ENCODE results near the gene ZFP3. TPM values are rescaled to one million over a fixed set of nuclear protein-coding genes. Genes with fewer than 3 reads are reported as not detected.
"Not testable (repeated sequence)": the region's sequence is repeated elsewhere in the genome, so short reads cannot be mapped to it uniquely, and the experiment has no call there.

Gene ZFP3
- polyA plus RNA-seq, 3 donors = 13.7 to 16.9 (median 15.0) TPM

GRCh38 chr17:5068236-5068635 lies 10.0 kb upstream of the ZFP3 start:
- DNase-seq = no peak

- DNase-seq = no peak
Observed at GRCh38 chr17:5069724-5070123, 8.5 kb upstream of the ZFP3 start.

GRCh38 chr17:5075472-5075871 lies 2.8 kb upstream of the ZFP3 start:
- not testable (repeated sequence) for DNase-seq

DNA sequence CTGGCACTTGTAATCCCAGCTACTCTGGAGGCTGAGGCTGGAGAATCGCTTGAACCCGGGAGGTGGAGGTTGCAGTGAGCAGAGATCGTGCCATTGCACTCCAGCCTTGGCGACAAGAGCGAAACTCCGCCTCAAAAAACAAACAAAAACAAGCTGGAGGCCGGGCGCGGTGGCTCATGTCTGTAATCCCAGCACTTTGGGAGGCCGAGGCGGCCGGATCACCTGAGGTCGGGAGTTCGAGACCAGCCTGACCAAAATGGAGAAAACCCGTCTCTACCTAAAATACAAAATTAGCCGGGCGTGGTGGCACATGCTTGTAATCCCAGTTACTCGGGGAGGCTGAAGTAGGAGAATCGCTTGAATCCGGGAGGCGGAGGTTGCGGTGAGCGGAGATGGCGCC lies 992 bp upstream of the ZFP3 start:
- not testable (repeated sequence) for DNase-seq

DNA sequence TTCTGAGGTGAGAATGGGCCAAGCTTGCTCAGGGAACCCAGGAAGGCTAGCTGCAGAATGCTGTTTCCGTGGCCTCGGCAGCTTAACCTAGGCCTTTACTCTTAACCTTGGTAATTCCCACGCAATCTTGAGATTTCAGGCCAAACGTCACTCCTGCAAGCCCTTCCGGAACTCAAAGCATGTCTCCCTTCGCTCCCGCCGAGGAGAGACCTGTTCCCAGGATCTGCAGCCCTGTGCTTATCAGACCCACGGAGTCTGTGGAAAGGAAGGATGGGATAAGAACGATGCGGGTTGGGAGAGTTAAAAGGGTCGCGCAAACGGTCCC lies 524 bp upstream of the ZFP3 start:
- DNase-seq = no peak

GRCh38 chr17:5080591-5080990 lies 2.3 kb downstream of the ZFP3 start:
- no peak for DNase-seq

GRCh38 chr17:5092218-5093010 lies 14.1 kb downstream of the ZFP3 start:
- DNase-seq = no peak

DNA sequence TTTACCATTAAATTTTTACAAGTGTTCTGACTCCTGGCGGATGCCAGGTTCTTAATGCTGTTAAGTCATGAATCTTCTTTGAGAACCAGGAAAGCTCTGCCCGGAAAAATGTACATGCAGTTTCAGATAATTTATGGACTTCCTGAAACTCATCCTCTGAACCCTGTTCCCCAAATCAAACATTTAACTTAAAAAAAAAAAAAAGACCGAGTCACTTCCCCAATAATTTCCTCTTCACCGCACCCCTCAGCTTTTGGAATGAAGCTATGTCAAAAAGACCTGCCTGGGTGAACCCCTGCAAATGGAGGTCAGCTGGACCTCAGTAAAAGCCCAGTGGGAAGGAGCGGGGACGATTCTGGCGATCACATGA lies 18.4 kb downstream of the ZFP3 start:
- DNase-seq = no peak

DNA sequence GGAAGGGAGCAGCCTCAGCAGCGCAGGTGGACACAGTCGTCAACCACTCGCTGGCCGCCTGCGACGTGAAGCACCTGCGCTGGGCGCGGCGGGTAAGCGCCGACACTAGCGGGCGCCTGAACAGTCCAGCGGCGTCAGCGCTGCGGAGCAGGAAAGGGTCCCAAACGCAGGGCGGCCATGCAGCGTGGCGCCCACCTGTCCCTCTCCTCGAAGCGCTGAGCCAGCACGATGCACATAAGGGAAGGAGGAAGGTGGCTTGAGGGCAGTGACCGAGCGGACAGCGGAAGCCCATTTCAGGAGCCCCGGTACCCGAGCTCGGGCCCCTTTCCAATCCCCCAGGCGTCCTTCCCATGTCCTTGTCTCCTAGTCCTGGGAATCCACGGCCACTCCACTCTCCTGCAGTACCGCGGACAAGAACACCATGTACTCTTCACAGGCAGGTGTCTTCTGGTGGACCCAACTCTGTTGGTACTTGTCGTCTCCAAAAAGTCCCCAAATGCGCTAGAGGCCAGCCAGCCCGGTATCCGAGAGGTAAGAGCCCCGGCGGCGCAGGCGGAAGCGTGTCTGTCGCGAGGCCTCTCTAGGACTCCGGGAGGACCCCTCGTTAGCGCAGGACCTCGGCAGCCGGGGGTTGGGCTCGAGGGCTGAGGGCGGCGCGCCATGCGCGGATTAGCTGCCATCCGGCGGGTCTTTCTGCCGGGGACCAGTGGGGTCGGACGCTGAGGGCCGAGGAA lies 19.0 kb downstream of the ZFP3 start:
- peak; percentile 83 for DNase-seq

GRCh38 chr17:5099271-5099670 lies 21.0 kb downstream of the ZFP3 start:
- DNase-seq = peak; percentile 28

GRCh38 chr17:5100832-5101231 lies 22.6 kb downstream of the ZFP3 start:
- DNase-seq = no peak

DNA sequence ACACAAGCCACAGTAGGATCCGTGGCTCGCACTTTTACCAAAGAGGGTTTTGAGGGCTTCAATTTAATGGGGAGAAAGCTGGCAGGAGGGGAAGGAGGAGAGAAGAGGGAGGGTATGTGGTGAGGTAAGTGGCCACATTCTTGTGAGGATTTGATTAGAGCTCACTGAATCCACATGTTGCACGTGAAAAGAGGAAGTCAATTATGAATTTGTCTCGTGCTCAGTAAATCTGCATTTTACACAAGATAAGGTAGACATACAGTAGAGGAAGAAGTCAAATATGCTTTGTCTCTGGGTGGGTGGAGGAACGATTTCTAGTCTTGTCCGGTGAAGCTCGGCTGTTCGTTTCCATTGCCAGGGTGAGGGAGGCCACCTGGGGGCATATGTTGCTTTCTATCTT lies 32.5 kb downstream of the ZFP3 start:
- DNase-seq = peak; percentile 10

DNA sequence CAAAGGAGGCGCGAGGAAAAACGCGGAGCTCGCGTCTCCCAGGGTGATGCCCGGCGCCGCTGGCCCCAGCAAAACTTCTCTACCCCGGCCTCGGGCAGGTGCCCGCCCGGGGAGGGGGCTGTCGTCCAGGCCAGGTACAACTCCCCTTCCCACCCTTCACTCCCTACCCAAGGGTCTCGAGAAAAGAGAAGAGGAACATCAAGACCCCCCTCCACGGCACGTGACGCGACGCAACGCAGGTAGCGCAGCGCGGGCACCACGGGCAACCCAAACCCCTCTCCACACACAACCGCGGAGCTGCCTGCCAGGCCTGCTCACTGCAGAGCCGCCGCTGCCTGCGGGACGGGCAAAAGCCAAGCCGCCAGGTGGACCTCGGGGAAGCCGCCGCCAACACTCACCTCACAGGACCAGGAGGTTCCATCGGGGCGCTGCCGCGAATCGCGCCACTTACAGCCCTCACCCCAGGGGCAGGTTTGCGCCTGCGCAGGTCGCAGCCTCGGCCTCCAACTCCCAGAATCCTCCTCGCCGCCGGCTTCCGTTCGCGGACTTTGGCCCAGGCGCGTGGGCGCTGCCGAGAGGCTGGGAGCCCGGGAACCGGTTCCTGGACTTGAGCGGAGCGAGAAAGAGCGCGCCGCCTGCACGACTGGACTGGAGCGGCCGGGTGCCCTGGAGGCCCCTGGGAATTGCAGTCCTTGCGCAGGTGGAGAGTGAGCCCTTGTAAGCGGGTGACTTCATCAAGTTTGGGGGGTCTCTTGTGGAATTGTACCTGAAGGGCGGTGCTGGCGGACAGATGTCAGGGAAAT lies 33.3 kb downstream of the ZFP3 start, which contains the start of gene ZNF232:
Gene ZNF232, minus strand, starts transcription at position 477 of the 803 bp plus-strand sequence. Its CDS starts 56 bp downstream, at position 421.
- peak; percentile 96 for DNase-seq

GRCh38 chr17:5115673-5116651 lies 37.7 kb downstream of the ZFP3 start, which contains the start of gene USP6:
Gene USP6 (plus strand): TSS chr17:5116032. CDS start chr17:5130368, 14,336 bp downstream.
- DNase-seq = peak; percentile 47

- no peak for DNase-seq
Observed at GRCh38 chr17:5118219-5118618, 40.0 kb downstream of the ZFP3 start.

DNA sequence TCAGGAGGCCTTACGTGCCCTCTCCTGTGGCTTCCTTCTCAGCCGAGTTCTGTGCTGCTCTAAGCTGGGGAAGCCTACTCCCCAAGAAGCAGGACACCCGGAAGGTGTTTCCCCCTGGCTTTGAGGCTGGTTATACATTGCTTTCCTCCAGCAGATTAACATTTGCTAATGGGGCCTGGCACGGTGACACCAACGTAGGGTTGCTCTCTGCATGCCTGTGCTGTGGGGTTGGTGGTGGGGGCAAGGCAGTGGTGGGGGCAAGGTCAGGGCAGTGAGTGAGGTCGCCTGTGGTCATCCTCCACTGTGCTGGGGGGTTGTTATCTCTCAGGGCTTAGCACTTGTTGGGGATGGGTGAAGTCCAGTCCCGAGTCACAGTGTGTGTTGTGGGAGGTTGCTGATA lies 41.8 kb downstream of the ZFP3 start:
- no peak for DNase-seq

GRCh38 chr17:5120436-5121185 lies 42.3 kb downstream of the ZFP3 start:
- DNase-seq = not testable (repeated sequence)

DNA sequence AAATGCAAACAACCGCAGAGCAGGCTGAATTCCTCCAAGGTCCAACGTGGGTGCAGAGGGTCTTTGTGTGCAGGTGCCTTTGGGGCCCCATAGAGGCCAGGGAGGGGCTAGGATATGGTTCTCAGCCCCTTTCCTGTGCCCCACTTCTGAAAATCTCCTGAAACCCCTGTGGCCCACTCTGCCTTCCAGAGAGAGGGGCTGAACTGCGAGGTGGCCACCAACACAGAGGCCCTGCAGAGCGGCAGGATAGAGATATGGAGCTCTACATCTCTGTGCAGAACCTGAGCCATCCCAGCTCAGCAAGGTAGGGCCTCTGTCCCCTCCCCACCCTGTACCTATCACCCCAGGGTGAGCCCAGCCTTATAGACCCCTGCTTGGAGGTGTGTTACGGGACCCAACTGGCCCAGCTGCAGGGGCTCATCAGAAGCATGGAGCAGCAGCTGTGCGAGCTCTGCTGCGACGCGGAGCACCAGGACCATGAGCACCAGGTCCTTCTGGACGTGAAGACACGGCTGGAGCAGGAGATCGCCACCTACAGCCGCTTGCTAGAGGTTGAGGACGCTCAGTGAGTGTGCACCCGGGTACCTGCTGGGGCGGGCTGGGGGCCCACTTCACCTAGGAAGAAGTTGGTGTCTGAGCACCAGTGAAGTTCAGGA lies 43.0 kb downstream of the ZFP3 start:
- DNase-seq = no peak

DNA sequence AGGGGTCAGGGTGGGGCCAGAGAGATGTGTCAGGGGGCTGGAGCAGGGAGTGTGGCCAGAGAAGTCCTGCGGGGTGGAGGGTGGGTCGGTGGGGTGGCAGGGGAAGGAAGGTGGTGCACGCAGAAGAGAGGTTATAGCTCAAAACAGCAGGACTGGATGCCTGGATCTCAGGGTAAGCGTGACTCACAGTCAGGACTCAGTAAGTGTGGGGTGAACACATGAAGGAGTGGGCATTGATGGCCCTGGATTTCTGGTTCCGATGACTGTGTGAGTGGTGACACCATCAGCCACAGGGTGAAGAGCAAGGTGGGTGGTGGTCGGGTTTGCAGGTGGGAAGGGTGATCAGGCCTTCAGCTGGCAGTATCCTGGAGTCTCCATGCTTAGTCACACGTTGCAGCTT lies 43.8 kb downstream of the ZFP3 start:
- DNase-seq = not testable (repeated sequence)
